GM04504 (cell line): ENCODE results near the gene CD4.

ENCODE experiments used
- DNase-seq: peaks from one replicate; pipeline ENCODE4 v3.0.0-alpha.2; 2012; ENCODE audit warnings: low read depth

The CD4 gene

GRCh38 chr12:6817098-6817497 lies 27.8 kb downstream of the CD4 start:
- DNase-seq: no peak

GRCh38 chr12:6817662-6818157 lies 28.4 kb downstream of the CD4 start:
- DNase-seq: no peak

GRCh38 chr12:6818222-6818621 lies 28.9 kb downstream of the CD4 start:
- DNase-seq: no peak

GRCh38 chr12:6818645-6819044 lies 29.3 kb downstream of the CD4 start:
- no peak for DNase-seq

- no peak for DNase-seq
These were observed 30.0 kb downstream of the CD4 start for GRCh38 chr12:6819106-6820030.

- no peak for DNase-seq
These were observed 30.8 kb downstream of the CD4 start for GRCh38 chr12:6820166-6820565.

GRCh38 chr12:6821591-6822425 lies 32.5 kb downstream of the CD4 start, which contains the start of gene GPR162:
TSS of gene GPR162 (plus strand) at chr12:6821821. CDS start at chr12:6823899, 2,078 bp downstream.
- no peak for DNase-seq

GRCh38 chr12:6822426-6823135 lies 33.3 kb downstream of the CD4 start:
- no peak for DNase-seq

- DNase-seq: no peak
These were observed 34.1 kb downstream of the CD4 start for GRCh38 chr12:6823182-6824084.

- no peak for DNase-seq
These were observed 34.9 kb downstream of the CD4 start for GRCh38 chr12:6824085-6824775.

GRCh38 chr12:6824901-6825381 lies 35.6 kb downstream of the CD4 start:
- DNase-seq: peak; percentile 11

- DNase-seq: peak; percentile 68
These were observed 36.2 kb downstream of the CD4 start for GRCh38 chr12:6825398-6826124.

GRCh38 chr12:6826125-6826733 lies 36.9 kb downstream of the CD4 start:
- no peak for DNase-seq

GRCh38 chr12:6826734-6827436 lies 37.6 kb downstream of the CD4 start:
- no peak for DNase-seq

- no peak for DNase-seq
These were observed 38.1 kb downstream of the CD4 start for GRCh38 chr12:6827437-6827911.

GRCh38 chr12:6827982-6828780 lies 38.9 kb downstream of the CD4 start, which contains the start of gene P3H3:
TSS of gene P3H3 (plus strand) at chr12:6828407. CDS start at chr12:6828441, 34 bp downstream.
- DNase-seq: no peak
